HPDE6-E6E7 (cell line): ENCODE measurements around the gene CAMK2A.
"Not testable (repeated sequence)": the region's sequence is repeated elsewhere in the genome, so short reads cannot be mapped to it uniquely, and the experiment has no call there.

Experiments
- DNase-seq: peaks from one replicate; pipeline ENCODE4 v3.0.0; 2011; ENCODE audit warnings: missing footprints; ENCODE audit errors: extremely low spot score

CAMK2A gene

GRCh38 chr5:150255659-150256409, 33.7 kb downstream of the CAMK2A start:
- DNase-seq, result no peak

GRCh38 chr5:150254774-150255173, 34.8 kb downstream of the CAMK2A start:
- DNase-seq, result no peak

- DNase-seq, result no peak
Observed at GRCh38 chr5:150254363-150254762, 35.2 kb downstream of the CAMK2A start.

GRCh38 chr5:150253416-150254208, 36.0 kb downstream of the CAMK2A start:
- DNase-seq, result no peak

GRCh38 chr5:150252489-150252888, 37.1 kb downstream of the CAMK2A start:
- DNase-seq, result no peak

GRCh38 chr5:150251504-150251903, 38.1 kb downstream of the CAMK2A start:
- no peak for DNase-seq

- no peak for DNase-seq
Observed at GRCh38 chr5:150249744-150250143, 39.8 kb downstream of the CAMK2A start.

- DNase-seq, result no peak
Observed at GRCh38 chr5:150248946-150249345, 40.6 kb downstream of the CAMK2A start.

GRCh38 chr5:150248493-150248892, 41.1 kb downstream of the CAMK2A start:
- DNase-seq, result not testable (repeated sequence)

GRCh38 chr5:150247726-150248125, 41.8 kb downstream of the CAMK2A start:
- no peak for DNase-seq

- DNase-seq, result no peak
Observed at GRCh38 chr5:150246835-150247234, 42.7 kb downstream of the CAMK2A start.

- DNase-seq, result no peak
Observed at GRCh38 chr5:150246429-150246828, 43.1 kb downstream of the CAMK2A start.

- DNase-seq, result no peak
Observed at GRCh38 chr5:150245808-150246207, 43.8 kb downstream of the CAMK2A start.

GRCh38 chr5:150245111-150245789, 44.3 kb downstream of the CAMK2A start:
- no peak for DNase-seq

GRCh38 chr5:150244209-150244608, 45.4 kb downstream of the CAMK2A start:
- no peak for DNase-seq

- no peak for DNase-seq
Observed at GRCh38 chr5:150243590-150243989, 46.0 kb downstream of the CAMK2A start.

GRCh38 chr5:150242251-150242894, 47.2 kb downstream of the CAMK2A start:
- no peak for DNase-seq

- no peak for DNase-seq
Observed at GRCh38 chr5:150241298-150242160, 48.0 kb downstream of the CAMK2A start.

- DNase-seq, result no peak
Observed at GRCh38 chr5:150239794-150240122, 49.8 kb downstream of the CAMK2A start.

- no peak for DNase-seq
Observed at GRCh38 chr5:150239099-150239793, 50.3 kb downstream of the CAMK2A start.

GRCh38 chr5:150238646-150239045, 50.9 kb downstream of the CAMK2A start:
- DNase-seq, result no peak
